Left kidney (tissue), 2 donors: ENCODE data around the gene POM121C. TPM values are rescaled to one million over a fixed set of nuclear protein-coding genes. Genes with fewer than 3 reads are reported as not detected.
"Not testable (repeated sequence)": the region's sequence is repeated elsewhere in the genome, so short reads cannot be mapped to it uniquely, and the experiment has no call there.

Experiments used
- DNase-seq: peaks from one replicate; pipeline ENCODE4 v3.0.0-alpha.2; 2013
- polyA plus RNA-seq: library from polyadenylated mRNA; unstranded; fragments of 120-200 nt; gene quantifications from one replicate; pipeline ENCODE4 v1.2.1, GENCODE V29; 2013; ENCODE audit not compliant: insufficient read length

POM121C gene
- polyA plus RNA-seq, 1 donor = 85.4 TPM

DNA sequence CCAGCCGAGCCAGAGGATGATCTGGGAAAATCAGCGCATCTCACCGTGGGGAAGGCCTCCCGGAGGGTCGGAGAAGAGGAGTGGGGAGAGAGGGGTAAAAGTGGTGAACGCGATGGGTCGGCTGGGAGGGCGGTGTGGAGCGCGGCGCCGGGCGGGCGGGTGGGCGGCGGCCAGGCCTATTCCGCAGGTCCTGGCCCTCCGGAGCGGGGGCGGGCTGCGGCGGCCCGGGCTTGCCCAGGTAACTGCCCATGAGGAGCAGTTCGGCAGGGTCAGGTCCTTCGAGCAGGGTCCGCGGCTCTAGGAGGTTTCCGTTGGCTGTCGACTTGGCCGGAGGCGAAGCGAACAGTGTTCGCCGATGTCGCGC is 44.0 kb downstream of the POM121C start:
- not testable (repeated sequence) for DNase-seq

DNA sequence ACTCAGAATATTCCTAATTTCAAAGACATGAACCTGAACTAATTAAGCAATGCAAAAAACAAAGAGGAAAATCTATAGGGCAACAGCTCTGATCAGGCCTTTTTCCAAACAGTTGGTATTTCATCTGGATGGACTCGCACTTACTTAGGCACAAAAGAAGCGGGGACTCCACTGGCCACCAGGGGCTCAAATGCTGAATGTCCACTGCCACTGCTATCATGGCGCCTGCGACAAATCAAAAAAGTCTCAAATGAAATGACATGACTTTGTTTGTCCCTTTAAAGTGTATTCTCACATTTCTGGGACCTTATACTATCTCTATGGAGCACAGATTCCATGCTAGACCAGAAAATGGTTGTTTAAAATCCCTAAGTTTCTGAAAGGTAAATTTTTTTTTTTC is 47.1 kb downstream of the POM121C start:
- not testable (repeated sequence) for DNase-seq

DNA sequence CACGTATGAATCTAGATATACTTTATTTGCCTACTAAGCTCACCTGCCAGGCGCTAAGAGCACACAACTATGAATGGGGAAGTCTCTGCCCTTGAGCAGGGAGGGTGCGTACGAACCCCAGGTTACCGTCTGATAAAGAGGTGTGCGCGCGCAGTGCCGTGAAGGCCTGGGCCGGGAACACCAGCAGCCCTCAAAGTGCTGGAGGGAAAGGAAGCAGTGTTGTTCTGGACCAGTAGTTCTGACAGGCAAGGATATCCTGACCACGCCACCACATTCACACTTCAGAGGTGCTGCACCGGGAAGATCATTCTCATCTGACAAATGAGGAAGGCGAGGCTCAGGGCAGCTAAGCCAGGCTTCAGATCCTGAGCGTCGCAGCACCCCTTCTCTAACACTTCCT is 62.6 kb downstream of the POM121C start:
- not testable (repeated sequence) for DNase-seq

DNA sequence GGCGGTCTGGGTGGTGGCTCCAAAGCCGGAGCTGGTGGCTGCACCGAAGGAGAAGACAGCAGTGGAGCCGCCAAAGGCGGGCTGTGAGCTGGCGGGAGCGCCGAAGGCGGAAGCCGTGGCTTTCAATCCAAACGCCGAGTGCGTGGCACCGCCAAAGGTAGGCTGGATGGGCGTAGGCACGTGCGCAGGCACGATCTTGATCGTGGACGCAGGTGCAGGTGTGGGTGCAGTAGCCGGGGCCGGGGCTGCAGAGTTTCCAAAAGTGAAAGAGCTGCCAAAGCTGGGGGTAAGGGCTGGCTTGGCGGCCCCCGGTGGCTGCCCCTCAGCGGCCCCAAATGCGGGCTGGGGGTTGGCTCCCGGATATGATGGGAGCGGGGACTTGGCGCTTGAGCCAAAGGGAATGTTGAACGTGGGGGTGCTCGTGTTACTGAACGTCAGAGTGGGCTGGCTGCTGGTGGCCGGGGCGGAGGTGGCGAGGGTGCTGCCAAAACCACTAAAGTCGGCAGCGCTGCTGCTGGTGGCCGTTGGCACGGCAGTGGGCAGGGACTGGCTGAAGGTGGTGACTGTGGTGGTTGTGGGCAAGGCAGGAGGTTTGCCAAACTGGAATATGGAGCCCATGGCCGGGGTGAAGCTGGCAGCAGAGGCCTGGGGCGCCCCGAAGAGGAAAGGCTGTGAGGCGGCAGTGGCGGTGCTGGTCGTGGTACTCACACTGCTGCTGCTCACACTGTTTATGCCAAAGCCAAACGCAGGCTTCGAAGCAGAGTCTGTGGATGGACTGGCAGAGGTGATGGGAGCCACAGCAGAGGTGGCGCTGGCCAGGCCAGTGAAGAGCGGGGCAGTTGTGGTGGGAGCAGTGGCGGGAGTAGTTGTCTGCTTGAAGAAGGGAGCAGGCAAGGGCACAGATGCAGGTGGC is 64.0 kb downstream of the POM121C start:
- not testable (repeated sequence) for DNase-seq

DNA sequence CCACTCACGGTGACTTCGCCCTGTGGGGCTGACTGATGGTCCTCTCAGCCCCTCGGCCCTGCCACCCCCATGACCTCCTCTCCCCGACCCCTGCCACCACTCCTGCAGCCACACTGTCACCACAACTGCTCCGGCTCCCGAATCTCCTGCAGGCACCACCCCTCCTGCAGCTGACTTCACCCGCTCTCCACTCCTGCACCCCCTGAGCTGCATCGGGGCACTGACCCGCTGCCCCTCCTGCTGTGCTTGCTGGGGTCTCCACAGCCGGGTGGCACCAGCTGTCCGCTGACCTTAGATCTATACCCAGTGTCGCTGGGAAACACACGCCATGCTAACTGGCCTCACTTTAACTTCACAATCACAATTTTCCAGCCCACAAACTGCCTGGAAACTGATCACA is 65.9 kb downstream of the POM121C start:
- not testable (repeated sequence) for DNase-seq

DNA sequence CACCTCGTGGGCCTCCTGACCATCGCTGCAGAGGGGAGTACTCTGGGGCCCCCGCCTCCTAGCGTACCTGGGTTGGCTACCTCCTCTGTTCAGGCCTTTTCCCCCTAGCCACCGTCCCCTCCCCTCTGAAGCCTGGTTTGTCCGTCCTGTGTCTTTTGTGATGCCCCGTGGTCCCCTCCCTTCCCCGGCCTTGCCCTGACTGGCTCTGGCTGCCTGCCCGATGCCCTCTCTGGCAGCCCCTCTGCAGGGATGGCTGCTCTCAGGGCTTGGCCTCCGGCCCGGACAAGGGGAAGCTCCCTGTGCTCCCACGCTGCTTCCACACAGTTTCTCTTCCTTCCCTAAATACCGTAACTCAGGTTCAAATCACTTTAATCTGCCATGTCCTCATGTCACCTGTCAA is 66.4 kb downstream of the POM121C start:
- DNase-seq = not testable (repeated sequence)

DNA sequence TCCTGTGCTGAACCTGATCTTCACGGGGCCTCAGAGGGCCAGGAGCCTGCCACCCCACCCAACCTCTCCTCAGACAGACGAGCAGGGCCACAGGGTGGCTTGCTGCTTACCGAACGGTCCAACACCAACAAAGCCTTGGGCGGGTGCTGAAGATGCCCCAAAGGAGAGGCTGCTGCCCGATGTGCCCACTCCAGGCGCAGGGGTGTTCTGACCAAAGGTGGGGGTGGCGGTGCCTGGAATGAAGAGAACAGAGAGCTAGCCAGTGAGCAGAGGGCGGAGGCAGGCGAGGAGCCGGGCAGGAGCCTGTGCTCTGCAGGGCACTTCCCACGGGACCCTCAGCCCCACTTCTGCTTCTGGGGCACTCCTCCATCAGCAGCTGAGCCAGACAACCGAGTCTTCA is 66.9 kb downstream of the POM121C start:
- DNase-seq = not testable (repeated sequence)

DNA sequence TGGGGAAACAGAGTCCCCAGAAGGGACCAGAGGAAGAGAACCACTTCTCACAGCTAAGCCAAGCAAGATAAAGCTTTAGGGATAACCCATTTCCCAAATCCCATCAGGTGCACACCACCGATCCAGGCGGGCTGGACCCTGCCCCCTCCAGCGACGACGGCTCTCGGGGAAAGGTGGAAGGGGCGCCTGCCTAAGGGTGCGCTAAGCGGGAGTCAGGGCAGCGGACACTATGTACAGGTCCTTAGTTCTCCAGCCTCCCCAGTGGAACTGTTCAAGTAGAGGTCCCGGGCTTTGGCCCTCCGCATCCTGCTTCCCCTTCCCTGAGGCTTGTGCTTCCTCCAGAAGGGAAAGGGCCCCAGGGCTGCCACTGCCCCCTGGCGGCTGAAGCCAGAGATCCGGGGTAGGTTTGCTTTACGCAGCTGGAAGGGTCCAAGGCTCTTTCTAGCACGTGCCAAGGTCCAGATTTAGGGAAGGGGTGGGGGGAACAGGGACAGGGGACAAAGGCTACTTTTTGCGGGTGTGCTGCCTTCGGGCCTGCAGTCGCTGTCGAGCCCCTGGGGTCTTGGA is 67.7 kb downstream of the POM121C start:
- DNase-seq = not testable (repeated sequence)

DNA sequence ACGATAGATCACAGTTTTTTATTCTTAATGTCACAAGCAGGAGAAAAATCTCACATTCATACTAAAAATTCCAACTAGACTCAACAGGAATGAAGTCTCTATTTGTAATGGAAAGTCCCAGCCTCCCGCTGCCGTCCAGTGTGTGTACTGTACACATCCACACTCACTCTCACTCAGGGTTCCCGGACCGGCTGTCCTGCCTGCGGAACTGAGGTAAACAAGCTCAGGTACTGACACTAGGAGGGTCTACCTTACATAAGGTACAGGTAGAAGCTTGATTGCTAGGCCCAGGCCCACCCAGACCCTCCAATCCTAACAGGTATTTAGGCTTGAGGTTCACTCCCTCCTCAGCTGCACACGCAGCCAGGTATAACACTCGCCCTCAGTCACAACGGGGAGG is 69.3 kb downstream of the POM121C start:
- not testable (repeated sequence) for DNase-seq

DNA sequence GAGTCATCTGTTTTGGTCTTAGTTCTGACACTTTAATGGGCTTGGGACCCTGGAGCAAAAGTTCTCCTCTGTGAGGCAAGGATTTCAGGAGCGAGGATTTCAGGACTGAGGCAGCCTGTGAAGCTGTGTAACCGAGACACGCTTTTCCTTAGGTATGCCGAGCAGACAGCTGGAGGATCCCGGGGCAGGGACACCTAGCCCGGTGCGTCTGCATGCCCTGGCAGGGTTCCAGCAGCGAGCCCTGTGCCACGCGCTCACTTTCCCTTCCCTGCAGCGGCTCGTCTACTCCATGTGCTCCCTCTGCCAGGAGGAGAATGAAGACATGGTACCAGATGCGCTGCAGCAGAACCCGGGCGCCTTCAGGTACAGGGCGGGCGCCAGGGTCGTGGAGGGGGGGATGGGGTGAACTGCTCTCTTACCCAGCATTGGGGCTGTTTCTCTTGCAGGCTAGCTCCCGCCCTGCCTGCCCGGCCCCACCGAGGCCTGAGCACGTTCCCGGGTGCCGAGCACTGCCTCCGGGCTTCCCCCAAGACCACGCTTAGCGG is 70.2 kb downstream of the POM121C start:
- DNase-seq = not testable (repeated sequence)

DNA sequence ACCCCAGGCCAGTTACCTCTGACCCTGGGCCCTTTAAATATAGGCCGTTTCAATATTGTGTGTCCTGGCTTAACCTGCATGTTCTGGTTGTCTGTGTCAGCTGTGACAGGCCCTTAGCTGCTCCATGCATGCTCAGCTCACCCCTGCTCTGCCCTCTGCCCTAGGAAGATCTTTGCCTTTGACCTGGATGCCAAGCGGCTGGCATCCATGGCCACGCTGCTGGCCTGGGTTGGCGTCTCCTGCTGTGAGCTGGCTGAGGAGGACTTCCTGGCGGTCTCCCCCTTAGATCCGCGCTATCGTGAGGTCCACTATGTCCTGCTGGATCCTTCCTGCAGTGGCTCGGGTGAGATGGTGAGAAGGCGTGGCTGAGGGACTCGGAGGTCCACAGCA is 70.7 kb downstream of the POM121C start:
- not testable (repeated sequence) for DNase-seq

DNA sequence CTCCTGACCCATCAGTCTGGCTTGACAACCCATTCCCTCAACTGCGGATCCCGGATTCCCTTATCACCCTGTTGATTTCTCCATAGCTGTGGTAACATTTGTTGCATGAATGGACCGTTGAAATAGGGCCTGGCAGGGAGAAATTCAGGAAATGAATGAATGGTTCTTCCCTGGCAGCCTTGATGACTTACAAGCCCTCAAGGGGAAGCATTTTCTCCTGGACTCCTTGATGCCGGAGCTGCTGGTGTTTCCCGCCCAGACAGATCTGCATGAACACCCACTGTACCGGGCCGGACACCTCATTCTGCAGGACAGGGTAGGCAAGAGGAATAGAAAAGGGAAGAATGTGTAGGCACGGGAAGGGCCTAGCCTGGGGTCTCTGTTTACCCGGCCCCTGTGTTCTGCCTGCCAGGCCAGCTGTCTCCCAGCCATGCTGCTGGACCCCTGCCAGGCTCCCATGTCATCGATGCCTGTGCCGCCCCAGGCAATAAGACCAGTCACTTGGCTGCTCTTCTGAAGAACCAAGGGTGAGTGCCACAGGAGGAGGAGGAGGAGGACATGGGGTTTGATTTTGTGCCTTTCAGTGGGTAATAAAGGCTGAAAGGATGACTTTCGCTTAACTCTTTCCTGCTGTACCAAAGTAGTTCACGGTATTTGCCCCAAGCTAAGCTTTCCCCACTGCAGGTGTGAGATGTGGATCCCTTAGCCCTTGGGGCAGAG is 71.2 kb downstream of the POM121C start:
- DNase-seq = not testable (repeated sequence)

DNA sequence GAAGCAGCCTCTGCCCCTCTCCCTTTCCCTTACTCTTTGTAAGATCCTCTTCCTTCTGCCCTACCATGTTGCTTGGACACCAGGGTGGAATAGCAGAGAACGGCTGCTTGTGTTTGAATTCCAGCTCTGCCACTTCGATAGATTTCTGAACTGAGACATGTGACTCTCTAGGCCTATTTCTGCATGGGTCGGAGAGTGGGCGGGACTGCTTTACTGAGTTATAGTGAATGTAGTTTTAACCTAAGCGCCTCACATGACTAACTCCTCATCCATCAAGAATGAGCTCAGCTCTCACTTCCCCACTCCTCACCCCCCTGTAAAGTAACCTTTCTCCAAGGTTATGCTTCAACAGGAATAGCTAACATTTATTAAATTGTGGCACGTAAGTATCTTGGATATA is 71.9 kb downstream of the POM121C start:
- DNase-seq = not testable (repeated sequence)

DNA sequence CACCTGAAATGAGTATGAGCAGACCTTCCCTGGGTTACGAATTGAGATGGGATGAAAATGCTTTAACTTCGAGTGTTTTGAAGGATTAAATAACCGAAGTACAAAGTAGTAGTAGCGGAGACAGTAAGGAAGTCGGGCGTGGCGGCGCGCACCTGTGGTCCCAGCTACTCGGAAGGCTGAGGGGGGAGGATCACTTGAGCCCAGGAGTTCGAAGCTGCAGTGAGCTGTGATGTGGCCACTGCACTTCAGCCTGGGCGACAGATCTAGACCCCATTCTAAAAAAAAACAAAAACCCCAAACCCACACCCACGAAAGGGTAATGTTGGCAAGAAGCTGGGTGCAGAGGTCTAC is 75.3 kb downstream of the POM121C start:
- DNase-seq = not testable (repeated sequence)

DNA sequence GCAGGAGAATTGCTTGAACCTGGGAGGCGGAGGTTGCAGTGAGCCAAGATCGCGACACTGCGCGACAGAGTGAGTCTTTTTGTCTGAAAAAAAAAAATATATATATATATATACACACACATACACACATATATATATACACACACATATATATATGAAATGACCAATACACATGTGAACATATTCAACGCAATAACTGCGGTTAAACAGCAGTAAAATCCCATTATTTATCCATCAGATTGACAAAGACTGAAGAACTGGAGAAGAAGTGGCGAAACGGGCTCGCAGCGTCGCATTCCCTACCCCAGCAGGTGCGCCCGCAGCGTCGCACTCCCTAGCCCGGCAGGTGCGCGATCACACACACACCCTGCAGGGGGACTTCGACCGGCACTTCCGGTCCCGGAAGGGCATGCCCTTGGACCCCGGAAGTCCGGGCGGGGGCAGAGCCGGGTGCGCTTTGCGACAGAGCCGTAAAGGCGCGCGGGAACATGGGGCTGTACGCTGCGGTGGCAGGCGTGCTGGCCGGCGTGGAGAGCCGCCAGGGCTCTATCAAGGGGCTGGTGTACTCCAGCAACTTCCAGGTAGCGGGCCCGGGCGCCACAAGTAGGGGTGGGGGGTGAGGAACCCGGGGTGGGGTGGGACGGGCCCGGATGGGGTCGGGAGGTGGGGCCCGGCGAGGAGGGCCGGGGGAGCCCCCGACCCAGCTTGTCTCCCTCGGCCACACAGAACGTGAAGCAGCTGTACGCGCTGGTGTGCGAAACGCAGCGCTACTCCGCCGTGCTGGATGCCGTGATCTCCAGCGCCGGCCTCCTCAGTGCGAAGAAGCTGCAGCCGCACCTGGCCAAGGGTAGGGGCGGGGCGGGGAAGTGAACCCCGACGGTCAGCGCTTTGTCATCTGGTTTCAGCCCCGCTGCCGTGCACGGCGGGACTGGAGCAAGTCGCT is 75.9 kb downstream of the POM121C start:
- not testable (repeated sequence) for DNase-seq

DNA sequence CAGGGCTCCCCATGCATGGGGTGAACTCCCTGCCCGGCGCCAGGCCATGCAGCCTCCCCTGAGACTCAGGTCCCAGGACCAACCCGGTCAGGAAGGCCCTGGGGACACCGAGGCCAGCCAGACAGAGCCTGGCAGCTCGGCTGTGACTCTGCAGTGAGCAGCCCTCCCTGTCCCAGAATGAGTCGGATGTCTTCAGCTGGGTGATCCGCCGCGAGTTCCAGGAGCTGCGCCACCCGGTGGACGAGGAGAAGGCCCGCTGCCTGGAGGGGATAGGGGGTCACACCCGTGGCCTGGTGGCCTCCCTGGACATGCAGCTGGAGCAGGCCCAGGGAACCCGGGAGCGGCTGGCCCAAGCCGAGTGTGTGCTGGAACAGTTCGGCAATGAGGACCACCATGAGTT is 81.4 kb downstream of the POM121C start:
- DNase-seq = not testable (repeated sequence)

DNA sequence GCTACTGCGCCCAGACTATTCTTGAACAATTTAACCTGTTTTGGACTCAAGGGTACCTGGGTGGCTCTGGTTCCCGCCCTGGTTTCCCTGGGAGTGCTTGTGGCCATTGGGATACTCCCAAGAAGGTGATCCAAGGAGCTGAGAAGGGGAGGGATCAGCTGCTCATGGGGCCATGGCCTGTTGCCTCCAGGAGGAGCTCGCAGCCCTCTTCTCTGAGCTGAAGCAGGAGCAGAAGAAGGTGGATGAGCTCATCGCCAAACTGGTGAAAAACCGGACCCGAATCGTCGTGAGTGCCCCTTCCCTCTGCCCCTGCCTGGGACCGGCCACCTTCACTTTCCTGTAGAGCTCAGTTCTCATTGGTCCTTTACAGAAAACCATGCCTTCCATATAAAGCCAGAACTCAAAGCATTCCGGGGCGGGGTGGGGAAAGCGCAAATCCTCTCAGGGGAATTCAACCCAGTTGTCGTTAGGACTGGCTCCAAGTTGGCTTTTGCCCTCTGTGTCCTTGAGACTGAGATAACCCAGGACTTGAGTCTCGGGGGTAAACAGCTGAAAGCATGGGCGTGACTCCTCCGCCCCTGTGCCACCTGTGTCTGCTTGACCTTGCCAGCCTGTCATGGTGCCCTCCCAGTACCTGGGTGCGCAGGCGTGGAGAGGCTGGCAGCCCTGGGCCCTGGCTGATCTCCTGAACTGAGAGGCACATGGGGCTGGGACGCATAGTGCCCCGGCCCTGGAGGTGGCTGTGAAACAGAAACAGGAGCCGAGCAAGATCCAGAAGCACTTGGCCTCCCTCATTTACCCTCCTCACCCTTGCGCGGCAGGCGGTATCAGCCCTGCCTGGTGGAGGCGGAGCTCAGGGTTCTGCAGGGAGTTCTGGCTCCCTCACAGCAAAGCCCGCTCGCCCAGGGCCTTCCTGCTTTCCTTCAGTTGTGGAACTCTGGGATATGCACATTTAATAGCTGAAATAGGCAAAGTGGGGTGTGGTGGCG is 82.3 kb downstream of the POM121C start:
- DNase-seq = not testable (repeated sequence)

DNA sequence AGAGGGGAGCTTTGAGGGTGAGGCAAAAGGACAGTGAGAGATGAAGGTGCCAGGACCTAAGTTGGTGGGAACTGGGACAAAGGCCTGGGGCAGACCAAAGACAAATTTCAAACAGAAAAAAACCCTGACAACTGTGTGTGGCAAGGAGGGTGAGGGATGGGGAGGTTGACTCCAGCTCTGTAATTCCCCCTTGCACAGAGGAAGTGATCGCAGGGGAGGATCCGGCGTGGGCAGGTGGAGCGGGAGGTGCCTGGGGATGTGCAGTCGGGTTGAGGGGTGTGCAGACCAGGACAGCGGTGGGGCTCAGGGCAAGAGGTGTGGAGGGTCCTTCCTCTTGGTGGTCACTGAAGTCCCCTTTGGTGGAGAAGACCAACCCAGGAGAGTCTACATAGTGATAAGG is 85.5 kb downstream of the POM121C start:
- DNase-seq = not testable (repeated sequence)

DNA sequence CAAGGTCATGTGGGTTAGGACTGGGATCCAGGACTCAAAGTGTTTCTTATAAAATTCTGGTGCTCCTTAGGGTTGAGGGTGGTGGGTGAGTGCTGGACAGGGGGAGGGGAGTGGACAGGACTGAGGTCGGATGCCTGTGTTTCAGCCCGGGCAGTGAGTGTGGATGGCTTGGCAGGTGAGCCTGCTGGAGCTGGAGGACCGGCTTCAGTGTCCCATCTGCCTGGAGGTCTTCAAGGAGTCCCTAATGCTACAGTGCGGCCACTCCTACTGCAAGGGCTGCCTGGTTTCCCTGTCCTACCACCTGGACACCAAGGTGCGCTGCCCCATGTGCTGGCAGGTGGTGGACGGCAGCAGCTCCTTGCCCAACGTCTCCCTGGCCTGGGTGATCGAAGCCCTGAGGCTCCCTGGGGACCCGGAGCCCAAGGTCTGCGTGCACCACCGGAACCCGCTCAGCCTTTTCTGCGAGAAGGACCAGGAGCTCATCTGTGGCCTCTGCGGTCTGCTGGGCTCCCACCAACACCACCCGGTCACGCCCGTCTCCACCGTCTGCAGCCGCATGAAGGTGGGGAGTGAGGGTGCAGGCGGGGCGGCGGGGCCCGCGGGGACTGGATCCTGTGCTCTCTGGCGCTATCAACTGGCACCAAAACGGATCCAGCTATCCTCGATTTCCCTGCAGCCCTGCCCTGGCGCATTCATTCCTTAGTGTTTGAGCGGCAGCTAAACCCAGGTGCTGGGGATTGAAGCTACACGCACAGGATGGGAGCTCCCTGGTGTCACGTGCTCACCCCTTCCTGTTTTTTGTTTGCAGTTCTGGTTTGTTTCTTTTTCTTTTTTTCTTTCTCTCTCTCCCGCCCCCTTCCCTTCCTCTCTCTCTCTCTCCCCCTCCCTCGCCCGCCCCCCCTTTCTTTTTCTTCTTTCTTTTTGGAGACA is 87.1 kb downstream of the POM121C start:
- not testable (repeated sequence) for DNase-seq
